Skeletal muscle cell (primary cell): ENCODE results near the gene MAFG.
"Not testable (repeated sequence)": the region's sequence is repeated elsewhere in the genome, so short reads cannot be mapped to it uniquely, and the experiment has no call there.

Experiments
- DNase-seq: peaks from one replicate; pipeline ENCODE4 v3.0.0-alpha.2; 2010; ENCODE audit warnings: low read depth
- H3K4me3 ChIP-seq: 2 replicates; pipeline ENCODE4 v1.5.1; 2011; ENCODE audit warnings: low read depth, mild to moderate bottlenecking, control low read depth, low read length, moderate library complexity

The MAFG gene

DNA sequence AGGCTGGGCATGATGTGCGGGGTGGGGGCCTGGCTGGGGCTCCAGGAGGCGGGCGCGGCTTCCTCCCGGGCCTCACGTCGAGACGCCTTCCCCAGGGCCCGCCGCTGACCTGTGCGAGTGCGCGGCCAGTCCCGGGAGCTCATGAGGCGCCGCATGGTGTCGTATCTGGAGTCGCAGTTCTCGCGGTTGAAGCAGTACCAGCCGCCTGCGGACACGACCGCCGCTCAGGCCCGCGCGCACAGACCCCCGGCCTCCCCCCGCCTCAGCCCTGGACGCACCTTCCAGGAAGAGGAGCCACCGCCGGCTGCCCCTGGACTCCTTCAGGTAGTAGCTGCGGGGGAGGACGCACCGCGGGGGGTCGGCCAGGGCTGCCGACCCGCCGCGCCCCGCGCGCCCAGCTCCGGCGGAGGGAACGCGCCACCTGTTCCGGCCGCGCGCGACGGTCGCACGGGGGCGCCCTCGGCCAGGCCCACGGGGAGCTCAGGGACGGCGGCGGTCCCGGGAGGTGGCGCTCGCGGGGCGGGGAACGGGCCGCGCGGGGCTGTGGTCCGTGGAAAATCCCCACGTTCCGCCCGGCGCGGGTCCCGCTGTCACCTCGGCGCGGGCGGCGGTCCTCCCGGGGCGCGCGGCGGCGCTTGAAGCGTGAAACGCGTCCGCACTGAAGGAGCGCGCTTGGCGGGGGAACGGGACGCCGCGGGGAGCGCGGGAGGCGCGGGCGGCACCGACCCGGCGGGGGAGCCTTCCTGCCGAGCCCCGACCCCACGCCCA, 32.0 kb upstream of the MAFG start:
- DNase-seq, result no peak
- peak overlapping the region; percentile 27 for H3K4me3 ChIP-seq

- DNase-seq, result no peak
- no peak overlapping the region for H3K4me3 ChIP-seq
These were observed 31.3 kb upstream of the MAFG start for GRCh38 chr17:81958633-81959342.

- DNase-seq, result no peak
- H3K4me3 ChIP-seq, result no peak overlapping the region
These were observed 30.3 kb upstream of the MAFG start for GRCh38 chr17:81957691-81958432.

GRCh38 chr17:81956607-81957589, 29.4 kb upstream of the MAFG start:
- no peak overlapping the region for H3K4me3 ChIP-seq
- DNase-seq, result no peak

DNA sequence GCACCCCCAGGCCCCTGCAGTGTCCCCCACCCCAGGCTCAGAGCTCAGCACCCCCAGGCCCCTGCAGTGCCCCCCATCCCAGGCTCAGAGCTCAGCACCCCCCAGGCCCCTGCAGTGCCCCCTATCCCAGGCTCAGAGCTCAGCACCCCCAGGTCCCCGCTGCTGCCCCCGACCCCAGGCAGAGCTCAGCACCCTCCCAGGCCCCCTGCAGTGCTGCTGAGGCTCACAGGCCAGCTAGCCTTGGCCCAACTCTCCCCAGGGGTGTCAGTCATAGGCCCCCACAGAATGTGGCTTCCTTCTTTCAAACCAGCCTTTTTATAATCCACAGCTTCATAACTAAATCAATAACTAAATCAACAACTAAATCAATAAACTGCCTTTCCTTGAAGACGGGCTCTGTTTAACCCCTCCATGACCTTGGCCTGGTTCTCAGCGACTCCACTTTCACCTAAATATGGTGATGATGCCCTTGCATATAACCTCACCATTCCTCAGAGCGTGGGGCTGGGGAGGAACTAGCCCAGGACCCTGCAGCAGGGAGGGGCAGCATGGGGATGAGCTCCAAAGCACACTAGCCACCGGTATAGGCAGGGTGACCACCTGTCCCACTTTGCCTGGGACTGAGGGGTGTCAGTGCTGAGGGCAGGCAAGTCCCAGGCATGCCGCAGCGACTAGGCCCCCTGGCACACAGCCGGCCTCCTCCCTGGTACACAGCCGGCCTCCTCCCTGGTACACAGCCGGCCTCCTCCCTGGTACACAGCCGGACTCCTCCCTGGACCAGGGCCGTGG, 28.4 kb upstream of the MAFG start:
- H3K4me3 ChIP-seq, result no peak overlapping the region
- no peak for DNase-seq

DNA sequence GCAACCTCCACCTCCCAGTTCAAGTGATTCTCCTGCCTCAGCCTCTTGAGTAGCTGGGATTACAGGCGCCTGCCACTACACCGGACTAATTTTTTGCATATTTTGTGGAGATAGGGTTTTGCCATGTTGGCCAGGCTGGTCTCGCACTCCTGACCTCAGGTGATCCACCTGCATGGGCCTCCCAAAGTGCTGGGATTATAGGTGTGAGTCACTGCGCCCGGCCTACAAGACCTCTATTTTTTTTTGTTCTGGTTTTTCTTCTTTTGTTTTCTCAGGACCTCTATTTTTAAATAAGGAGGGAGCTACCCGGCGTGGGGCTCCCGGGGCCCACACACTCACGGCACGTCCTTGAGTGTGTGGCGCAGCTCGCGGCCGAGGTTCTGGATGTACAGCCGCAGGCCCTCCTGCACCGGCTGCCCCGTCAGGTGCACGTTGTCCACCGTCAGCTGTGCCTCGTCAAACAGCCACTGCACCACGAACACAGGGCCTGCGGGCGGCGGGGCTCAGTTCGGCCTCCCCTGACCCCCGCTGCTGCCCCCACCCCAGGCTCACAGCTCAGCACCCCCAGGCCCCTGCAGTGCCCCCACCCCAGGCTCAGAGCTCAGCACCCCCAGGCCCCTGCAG, 27.6 kb upstream of the MAFG start:
- H3K4me3 ChIP-seq, result no peak overlapping the region
- no peak for DNase-seq

GRCh38 chr17:81954131-81955057, 26.9 kb upstream of the MAFG start:
- no peak overlapping the region for H3K4me3 ChIP-seq

DNA sequence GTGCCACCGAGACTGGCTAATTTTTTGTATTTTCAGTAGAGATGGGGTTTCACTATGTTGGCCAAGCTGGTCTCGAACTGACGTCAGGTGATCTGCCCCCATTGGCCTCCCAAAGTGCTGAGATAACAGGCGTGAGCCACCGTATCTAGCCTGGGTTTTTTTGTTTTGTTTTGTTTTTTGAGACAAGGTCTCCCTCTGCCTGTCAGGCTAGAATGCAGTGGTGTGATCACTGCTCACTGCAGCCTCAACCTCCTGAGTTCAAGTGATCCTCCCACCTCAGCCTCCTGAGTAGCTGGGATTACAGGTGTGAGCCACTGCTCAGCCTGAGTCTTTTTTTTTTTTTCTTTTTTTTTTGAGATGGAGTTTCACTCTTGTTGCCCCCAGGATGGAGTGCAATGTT, 25.9 kb upstream of the MAFG start:
- not testable (repeated sequence) for H3K4me3 ChIP-seq, DNase-seq

More at GRCh38 chr17:81954131-81955057, 26.9 kb upstream of the MAFG start:
- DNase-seq, result no peak

GRCh38 chr17:81952792-81953228, 25.3 kb upstream of the MAFG start:
- DNase-seq, result no peak
- H3K4me3 ChIP-seq, result no peak overlapping the region

GRCh38 chr17:81951785-81952684, 24.5 kb upstream of the MAFG start:
- no peak overlapping the region for H3K4me3 ChIP-seq
- no peak for DNase-seq

DNA sequence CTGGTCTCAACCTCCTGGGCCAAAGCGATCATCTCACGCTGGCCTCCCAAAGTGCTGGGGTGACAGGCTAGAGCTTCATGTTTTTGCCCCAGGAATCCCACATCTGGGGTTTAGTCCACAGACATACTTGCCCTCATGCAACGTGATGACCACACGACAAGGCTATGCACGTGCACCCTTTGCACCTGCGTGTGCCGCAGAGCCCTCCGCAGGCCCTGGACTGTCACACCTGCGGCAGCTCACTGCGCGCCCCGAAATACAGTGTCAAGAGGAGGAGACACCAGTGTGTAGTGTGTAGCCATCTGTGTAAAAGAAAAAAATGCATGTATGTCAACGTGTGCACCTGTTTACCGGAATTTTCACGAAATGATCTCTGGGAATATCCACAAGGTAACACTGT, 23.0 kb upstream of the MAFG start:
- DNase-seq, result no peak

GRCh38 chr17:81948635-81949378, 21.3 kb upstream of the MAFG start:
- H3K4me3 ChIP-seq, result no peak overlapping the region
- DNase-seq, result no peak

More for the DNA sequence above, 23.0 kb upstream of the MAFG start:
- H3K4me3 ChIP-seq, result no peak overlapping the region

DNA sequence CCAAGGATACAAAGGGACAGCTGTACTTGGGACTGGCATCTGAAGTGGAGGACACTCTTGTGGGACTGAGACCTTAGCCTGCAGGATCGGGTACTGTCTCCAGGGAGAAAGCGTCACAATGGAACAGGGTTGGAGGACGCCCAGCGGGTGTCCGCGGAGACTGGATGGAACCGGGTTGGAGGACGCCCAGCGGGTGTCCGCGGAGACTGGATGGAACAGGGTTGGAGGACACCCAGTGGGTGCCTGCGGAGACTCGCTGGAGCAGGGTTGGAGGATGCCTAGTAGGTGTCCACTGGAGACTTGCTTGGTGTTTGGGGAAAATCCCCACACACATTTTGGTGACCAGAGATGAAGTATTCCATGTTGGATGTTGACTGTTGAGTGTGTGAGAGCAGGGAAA, 19.7 kb upstream of the MAFG start, which contains the start of gene MYADML2:
Gene MYADML2 (minus strand): TSS at position 45 of the 400 bp plus-strand sequence. CDS start 5,492 bp downstream, outside the sequence.
- H3K4me3 ChIP-seq, result no peak within 1 kb of the TSS
- no peak for DNase-seq

DNA sequence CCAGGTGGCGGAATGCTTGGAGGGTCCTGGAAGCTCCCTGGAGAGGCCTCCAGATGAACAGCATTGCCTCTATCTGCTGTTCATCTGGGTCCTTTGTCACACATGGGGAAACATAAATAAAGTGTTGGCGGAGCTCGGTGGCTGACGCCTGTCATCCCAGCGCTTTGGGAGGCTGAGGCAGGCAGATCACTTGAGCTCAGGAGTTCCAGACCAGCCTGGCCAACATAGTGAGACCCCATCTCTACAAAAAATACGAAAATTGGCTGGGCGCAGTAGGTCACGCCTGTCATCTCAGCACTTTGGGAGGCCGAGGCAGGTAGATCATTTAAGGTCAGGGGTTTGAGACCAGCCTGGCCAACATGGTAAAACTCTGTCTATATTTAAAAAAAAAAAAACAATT, 17.3 kb upstream of the MAFG start:
- no peak for DNase-seq
- no peak overlapping the region for H3K4me3 ChIP-seq

DNA sequence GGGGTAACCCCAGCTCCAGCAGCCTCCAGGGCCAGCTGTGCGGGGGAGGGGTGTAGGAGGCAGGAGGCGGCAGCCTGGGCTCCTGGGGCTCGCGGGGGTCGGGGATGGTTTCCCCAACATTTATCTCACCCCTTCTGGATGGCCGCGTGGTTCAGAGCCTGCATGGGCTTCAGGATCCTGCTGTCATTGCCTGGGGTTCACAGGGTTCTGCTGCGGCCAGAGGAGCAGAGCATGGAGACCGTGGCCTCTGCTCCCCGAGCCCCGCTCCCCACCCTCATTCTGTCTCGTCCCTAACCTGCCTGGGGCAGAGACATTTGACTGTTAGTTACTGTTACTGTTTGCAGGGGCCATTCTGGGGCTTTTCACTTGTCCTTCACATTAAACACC, 14.6 kb upstream of the MAFG start:
- H3K4me3 ChIP-seq, result no peak overlapping the region
- DNase-seq, result no peak
